GM18499 (cell line): ENCODE data around the gene ACP6.
A peak's percentile ranks its signal among the peaks of the same experiment; 100 is the strongest.
"Not testable (repeated sequence)": the region's sequence is repeated elsewhere in the genome, so short reads cannot be mapped to it uniquely, and the experiment has no call there.

Experiments used
- ATAC-seq: cut with Tn5 transposase; IDR thresholded peaks from one replicate; pipeline ENCODE4 v1.9.1; 2021; ENCODE audit warnings: moderate number of reproducible peaks; ENCODE audit not compliant: insufficient read depth, unreplicated experiment

ACP6 gene

DNA sequence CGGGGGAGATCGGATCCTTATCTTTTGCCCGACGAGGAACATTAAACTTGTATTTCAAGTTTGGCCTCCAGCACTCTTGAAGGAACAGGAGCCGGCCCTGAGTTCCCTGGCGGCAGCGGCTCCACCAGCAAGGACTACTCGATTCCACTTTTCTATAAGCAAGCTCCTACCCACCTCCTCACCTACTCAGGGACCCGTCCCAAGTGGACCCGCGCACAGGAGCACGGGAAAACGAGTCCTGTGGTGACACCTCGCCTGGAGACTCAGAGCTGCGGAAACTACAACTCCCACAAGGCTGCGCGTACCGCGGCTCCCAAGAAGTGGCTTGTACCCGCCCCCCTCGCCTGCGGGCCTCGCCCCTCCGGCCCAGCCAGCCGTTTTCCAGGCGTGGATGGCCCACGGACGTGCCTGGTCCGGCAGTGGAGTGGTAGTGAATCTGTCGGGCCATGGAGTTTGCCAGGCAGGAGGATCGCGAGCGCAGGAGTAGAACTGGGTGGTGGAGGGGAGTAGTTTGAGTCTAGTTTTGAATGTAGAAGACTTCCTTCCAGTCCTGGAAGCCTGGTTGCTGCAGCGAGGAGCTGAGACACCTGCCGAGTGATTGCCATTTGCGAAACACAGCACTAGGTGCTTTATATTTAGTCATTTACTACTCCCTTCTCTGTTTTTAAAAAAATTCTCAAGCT, at the start of gene ACP6:
ACP6 (minus strand) TSS at position 206 of the 683 bp plus-strand sequence. CDS start 476 bp downstream, outside the sequence.
- ATAC-seq, result peak; percentile 77

DNA sequence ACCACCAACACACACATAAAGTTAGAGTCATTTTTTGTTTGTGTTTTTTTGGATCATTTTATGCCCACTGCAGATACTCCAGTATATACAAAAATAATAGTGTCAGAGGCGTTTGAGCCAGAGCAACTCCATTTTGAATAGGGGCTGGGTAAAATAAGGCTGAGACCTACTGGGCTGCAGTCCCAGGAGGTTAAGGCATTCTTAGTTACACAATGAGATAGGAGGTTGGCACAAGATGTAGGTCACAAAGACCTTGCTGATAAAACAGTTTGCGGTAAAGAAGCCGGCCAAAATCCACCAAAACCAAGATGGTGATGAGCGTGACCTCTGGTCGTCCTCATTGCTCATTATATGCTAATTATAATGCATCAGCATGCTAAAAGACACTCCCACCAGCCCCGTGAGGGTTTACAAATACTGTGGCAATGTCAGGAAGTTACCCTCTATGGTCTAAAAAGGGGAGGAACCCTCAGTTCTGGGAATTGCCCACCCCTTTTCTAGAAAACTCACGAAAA, 49.4 kb upstream of the ACP6 start:
- no peak for ATAC-seq

DNA sequence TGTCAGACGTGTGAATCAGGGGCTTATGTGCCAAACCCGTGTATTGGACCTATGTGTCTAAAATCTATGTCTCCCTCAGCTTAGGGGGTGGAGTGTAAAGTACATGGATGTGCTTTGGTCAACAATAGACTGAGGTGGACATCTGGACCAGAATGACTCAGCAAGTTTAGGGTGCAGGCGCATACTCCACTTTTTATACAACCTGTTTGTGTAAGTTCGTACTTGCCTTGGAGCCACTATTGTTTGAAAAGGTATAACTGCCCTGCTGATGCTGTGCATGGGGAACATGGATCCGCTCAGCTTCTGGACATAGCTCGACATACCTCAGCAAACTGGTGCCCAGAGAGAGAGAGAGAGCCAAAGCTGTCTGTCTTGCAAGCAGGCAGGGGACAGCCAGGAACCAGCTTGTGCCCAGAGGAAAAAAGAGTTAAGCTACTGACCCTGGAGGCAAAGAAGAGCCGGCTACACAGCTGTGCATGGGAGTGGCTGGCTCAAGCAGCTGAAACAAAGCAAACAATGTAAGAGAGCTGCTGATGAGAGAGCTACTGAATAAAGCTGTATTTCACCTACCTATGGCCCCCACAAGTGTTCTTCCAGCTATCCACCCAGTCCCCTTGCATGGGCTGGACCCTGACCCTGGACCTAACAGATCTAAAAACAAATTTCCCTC, 48.8 kb upstream of the ACP6 start:
- no peak for ATAC-seq

DNA sequence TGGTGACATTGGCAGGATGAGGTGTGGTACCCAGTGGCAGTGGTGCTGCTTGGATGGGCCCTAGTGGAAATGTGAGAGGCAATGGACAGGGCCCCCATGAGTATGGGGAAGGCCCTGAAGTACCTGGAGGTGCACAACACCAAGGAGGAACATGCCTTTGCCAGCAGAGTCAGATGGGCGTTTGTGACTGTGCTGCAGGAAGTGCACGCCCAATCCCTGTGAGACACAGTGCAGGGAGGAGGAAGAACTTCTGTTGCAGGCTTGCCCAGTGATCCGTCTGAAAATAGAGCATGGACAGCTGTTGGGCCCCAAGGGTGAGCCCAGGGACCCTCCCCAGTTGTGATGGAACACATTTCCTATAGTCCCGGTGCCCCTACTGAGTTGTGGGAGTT, 47.4 kb upstream of the ACP6 start:
- ATAC-seq, result no peak

DNA sequence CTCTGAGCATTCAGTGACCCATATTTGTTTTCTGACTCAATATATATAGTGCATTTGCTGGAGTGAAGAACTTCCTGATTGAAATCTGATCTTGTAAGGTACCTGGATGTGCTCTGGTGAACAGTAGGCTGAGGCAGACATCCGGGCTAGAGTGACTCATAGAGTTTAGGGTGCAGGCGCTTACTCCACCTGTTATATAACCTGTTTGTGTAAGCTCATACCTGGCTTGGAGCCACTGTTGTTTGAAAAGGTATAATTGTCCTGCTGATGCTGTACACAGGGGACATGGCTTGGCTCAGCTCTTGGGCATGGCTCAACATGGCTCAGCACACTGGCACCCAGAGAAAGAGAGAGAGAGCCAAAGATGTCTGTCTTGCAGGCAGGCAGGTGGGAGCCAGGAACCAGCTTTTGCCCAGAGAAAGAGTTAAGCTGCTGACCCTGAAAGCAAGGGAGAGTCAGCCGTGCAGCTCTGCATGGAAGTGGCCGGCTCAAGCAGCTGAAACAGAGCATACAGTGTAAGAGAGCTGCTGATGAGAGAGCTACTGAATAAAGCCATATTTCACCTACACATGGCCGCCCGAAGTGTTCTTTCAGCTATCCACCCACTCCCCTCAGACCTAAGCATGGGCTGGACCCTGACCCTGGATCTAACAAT, 46.9 kb upstream of the ACP6 start:
- no peak for ATAC-seq

DNA sequence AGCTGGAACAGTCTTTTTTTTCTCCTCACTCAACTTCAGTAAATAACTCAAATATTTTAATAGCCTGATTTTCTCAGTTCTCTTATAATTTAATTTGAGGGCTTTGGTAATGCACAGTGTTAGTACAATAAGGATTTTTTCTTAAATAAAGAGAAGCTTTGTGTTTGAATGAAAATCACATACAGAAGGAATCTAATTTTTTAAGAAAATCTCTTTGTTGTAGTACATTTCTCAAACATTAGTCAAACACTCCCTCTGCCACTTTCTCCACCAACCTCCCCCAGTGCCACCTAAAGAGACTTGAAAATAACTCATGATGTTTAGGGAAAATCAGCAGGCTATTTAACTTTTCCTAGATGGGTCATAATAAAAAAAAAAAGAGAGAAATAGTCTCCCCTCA, 42.3 kb upstream of the ACP6 start:
- ATAC-seq, result no peak

DNA sequence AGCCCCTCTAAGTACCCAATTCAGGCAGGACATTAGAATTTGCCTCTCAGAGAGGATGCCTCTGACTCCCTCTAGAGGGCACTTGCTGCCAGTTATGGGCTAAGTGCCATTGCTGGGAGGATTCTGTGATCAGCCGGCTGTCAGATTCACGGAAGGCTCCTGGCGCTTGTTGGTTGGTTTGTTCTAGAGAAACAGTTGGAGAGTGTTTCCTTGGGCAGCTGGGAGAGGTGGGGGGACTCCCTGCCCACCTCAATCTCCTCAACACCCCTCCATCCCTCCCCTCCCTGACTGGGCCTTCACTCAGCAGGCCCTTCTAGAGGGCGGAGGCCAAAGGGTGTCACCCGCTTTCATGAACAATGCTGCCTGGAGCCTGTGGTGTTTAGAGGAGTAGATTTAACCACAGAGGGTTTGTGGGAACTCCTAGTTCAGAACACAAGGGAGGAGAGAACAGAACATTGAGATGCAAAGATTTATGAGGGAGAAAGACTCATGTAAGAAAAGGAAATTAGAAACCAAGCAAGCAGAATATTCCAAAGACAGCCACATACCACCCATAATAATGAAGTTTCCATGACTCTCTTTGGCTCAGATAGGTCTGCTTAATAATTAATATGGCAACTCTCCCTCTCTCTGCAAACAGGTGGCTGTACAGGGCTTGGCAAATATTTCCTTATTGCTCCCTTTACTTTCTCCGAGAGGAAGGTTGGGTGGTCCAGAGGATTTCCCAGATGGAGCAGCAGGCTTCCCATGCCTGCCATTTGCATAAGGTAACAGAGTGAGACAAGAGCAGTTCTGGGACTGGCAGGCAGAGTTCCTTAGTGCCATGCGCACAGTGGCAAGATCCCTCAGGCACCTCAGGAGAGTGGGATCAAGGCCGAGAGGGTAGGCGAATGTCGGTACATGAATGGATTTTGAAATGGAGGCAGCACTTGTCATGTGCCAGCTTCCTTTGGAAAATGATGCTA, 30.0 kb upstream of the ACP6 start:
- ATAC-seq, result no peak

DNA sequence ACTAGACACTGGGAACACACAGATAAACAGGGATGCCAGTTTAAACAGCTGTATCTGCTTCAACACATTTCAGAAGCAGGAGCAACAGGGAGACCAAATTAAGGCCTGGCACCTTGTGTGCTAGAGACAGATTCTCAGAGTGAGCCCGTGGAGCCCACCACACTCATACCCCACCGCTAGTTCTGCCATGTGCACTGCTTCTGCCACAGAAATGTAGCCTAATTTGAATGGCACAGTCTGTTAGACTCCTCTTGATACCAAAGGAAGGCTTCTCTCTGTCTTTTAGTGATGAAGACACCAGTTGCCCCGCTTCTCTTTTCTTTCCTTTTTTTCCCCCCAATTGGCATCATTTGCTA, 29.3 kb upstream of the ACP6 start:
- no peak for ATAC-seq

DNA sequence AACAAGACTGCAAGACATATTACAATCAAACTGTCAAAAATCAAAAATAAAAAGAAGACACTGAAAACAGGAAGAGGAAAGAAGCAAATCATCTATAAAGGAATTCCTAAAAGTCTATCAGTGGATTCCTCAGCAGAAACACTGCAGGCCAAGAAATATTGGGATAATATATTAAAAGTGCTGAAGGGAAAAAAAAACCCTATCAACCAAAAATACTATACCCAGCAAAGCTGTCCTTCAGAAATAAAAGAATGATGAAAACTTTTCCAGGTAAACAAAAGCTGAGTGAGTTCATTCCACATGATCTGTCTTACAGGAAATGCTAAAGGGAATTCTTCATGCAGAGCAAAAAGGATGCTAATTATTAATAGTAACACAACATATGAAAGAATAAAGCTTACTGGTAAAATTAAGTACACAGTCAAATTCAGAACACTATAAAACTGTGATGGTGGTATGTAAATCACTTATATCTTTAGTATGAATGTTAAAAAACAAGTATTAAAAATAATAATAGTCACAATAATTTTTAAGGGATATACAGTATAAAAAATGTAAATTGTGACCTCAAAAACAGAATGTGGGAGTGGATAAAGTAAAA, 12.9 kb upstream of the ACP6 start:
- ATAC-seq, result no peak

DNA sequence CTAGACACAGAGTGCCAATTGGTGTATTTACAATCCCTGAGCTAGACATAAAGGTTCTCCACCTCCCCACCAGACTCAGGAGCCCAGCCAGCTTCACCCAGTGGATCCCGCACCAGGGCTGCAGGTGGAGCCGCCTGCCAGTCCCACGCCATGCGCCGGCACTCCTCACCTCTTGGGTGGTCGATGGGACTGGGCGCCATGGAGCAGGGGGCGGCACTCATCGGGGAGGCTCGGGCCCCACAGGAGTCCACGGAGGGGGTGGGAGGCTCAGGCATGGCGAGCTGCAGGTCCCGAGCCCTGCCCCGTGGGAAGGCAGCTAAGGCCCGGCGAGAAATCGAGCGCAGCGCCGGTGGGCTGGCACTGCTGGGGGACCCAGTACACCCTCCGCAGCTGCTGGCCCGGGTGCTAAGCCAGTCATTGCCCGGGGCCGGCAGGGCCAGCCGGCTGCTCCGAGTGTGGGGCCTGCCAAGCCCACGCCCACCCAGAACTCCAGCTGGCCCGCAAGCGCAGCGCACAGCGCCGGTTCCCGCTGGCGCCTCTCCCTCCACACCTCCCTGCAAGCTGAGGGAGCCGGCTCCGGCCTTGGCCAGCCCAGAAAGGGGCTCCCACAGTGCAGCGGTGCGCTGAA, 10.4 kb upstream of the ACP6 start:
- ATAC-seq, result not testable (repeated sequence)

DNA sequence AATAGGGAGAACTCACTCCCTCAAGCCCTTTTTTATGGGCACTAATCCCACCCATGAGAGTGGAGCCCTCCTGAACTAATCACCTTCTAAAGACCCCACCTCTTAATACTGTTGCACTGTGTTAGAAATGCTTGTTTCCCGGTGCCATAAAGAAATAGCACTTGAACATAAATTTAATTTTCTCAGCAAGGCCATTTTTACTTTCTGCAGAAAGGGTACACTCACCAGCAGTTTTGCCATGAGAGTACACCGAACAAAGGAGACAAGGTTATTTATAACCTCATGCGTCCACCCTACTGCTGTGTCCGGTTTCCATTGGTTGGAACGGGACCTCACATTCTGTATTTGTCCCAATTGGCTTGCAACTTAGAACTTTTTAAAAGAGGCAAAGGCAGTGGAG, 7.4 kb upstream of the ACP6 start:
- ATAC-seq, result not testable (repeated sequence)

DNA sequence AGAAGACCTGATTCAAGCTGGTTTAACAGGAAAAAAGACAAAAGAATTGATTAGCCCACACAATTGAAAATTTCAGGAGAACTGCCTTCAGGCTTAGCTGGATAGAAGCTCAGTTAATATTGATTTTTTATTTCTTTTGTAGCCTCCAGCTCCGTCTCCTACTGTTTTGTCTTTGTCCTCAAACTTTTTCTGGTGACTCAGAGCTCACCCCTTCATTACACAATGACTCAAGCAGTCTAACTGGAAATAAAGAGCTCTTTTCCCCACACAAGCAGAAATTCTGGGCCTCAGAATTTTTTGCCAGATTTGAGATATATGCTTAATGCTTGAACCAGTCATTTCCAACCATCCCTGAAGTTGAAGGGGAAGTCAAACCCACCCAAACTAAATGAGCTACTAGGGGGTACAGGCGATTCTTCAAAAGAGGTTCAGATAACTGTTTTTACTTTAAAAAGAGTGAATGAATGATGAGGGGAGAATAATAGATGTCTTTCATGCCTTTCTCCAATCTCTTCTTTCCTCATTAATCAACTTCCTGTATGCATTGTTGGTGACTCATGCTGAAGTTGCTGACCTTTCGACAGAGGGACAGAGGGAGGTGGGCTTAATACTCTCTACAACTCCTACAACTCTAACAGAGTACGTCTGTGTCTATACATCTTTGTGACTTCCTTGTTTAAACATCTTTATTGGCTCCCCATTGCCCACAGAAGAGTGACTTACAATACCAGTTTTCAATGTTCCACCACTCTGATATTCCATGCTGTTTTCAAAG, 6.2 kb upstream of the ACP6 start:
- ATAC-seq, result no peak

DNA sequence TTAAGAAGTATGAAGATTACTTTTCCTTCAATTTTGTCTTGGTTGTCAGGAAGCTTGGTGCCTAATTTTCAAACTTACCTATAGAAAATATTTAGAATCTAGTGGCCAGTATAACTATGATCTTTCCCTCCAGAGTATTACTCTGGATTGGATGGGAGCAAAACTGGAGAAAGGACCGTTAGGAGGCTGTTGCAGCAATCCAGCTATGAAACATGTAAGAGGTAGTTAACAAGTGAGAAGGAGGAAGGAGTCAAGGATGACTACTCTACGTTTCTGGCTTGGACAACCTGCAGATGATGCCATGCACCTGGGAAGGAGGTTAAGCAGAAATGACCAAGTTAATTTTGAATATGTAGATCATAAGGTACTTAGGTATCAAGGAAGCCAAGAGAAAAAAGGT, 3.5 kb upstream of the ACP6 start:
- ATAC-seq, result no peak

DNA sequence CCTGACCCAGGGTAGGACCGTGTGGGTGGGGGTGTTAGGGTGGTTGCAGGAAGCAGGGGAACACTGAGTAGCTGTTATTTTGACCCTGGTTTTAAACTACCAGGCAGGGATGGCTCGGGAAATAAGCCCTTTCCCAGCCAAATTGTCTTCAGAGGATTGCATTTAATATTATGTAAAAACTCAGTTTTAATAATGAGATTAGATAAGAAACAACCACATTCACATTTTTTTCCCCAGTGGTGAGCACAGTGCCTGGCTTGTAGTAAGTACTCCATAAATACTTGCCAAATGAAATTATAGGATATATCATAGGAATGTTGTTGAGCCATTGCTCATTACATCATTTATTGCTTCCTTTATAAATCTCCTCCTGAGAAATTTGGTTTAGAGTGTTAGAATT, 3.1 kb upstream of the ACP6 start:
- ATAC-seq, result no peak

DNA sequence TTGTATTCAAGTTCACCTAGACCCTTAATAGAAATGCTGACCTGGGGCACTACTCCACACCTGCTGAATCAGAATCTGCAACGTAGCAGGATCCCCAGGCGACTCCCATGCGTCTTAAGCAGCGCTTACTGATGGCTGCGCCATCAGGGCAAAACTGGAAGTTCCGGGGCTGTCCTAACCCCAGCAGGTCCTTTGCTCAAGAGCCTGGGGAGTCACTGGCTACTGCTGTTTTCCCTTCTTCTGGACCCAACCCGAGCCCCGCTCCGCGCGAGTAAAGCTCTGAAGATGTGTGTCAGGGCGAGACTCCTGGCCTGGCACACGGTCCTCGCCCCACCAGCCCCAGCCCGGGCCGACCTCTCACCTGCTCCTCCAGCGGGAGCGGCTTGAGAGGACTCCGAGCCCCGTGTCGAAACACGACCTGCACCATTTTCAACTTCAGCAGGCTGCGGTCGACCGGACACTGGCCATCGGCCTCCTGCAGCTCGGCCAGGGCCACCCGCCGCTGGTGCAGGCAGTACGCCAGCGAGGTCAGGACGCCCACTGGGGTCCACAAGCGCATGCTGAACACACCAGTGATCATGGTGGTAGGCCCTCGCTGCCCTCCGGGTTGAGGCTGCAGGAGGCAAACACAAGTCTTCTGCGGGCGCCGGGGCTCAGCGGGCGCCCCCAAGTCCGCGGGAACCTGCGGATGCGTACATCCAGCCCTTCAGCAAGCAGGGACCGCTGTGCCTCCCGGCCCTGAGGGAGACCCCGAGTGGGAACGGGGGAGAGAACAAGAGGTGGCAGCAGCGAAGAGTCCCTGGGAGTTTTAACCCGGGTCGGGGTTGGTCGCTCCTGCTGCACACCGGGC, 630 bp downstream of the ACP6 start:
- ATAC-seq, result peak; percentile 30

DNA sequence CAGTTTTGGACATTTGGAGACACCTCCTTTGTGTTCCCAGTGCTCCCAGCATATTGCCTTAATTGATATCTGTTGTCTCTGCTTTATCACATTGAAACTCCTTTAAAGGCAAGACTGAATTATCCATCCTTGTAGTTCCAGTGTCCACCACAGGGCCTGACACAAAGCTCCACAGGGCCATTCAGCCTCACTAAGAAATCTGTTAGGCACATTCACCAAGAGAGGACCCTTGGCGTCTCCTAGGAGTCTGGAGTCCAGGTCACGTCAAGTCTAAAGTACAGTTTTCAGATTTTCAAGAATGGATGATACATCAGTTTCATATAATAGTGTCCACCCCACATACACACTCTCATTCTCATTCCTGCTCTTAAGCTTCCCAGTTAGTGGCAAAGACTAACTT, 4.8 kb downstream of the ACP6 start:
- no peak for ATAC-seq

DNA sequence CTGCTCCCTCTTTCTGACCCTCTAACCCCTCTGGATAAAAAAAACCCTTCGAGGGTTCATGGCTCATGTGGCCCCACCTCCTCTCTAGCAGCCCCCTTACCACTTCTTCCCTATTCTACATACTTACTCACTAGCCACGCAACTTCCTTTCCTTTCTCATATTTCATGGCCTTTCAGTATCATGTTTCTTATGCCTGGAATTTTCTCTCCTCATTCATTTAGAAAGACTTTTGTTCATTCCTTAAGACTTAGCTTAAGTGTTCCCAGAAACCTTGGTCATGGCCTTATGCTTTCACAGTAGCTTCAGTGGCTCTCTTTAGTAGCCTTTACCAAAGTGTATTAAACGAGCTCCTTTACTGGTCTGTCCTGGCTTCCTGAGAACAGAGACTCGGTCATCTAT, 6.1 kb downstream of the ACP6 start:
- no peak for ATAC-seq

DNA sequence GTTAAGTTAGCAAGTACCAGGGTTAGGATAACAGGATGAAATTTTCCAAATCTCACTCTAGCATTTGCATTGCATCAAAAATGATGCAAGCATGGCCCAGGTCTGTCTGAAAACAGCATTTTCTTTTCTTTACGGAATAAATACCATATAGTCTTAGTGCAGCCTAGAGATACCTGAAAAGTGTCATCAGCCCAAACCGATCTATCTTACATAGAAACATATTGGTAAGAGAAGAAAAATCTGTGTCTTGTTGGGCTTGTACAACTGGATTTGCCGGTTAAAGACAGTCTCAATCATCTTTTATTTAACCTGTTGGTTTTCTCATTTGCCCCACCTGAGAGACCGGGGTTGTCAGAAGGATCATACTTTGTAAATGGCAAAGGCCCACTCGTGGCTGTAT, 15.8 kb downstream of the ACP6 start:
- ATAC-seq, result no peak
